Right lobe of liver (tissue), 4 donors: Measurements from ENCODE around the gene DUSP16.

ENCODE experiments used
- CTCF ChIP-seq, 4 donors: fragments of 200-600 bp in 3 of 4; fragments of 450-650 bp in 1 of 4; IDR thresholded peaks; one replicate each; pipeline versions ENCODE4 v1.5.1 to v1.8.0; 2016 to 2022; ENCODE audit warnings: antibody characterized with exemption in 4 of 4, mild to moderate bottlenecking in 2 of 4
- POLR2A ChIP-seq: fragments of 450-650 bp; IDR thresholded peaks from one replicate; pipeline ENCODE4 v1.6.1; 2017; ENCODE audit warnings: antibody characterized with exemption, mild to moderate bottlenecking
- donor health status: DM: no; HTN: no; CAD: no.
- donor health status: DM: no; HTN: no; CAD: no.
- donor health status: DM: no; HTN: yes; CAD: no.

- TF ChIP-seq CTCF (IDR thresholded peaks at IDR 0.05) (no peak), POLR2A (no peak)
Observed at GRCh38 chr12:12428047-12428446, 134.6 kb downstream of the DUSP16 start.
